CD4-positive, alpha-beta T cell treated with Interleukin-6 for 4 hours (primary cell): ENCODE measurements around the gene KLK14.

Experiments
- DNase-seq: peaks from one replicate; pipeline ENCODE4 v3.0.0-alpha.2; 2020; ENCODE audit warnings: mixed read lengths

Gene KLK14

DNA sequence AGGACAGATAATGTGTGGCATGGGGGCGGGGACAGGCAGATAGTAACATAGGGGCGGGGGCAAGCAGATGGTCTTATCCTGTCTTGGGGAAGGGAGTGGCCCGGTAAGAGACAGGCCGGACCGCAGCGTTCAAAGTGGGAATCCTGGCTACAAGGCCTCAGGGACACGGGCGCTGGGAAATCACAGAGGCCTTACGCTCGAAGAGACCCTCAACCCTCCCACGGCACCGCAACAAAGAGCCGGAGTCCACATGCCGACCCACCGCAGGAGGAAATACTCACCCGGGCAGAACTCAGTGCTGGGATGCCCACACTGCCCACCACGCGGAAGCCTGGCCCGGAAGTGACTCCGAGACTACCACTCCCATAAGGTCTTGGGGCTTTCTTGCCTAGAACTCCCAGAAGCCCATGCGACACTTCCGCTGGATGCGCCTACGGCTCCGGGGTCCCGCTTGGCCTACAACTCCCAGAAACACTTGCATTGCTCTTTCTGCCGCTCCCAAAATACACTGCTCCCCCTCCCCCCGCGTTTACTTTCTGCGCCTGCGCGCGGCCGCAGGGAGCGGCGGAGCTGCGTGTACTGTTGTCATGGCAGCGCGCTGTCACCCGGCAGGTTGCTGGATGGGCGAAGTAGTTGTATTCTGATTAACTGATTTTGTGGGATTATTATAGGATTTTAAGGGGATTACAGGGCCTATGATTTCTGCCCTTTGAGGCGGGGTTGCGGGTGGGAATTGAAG, 25.5 kb upstream of the KLK14 start, which contains the start of gene CTU1:
CTU1 (minus strand) TSS at position 344 of the 739 bp plus-strand sequence. CDS start 3,840 bp downstream, outside the sequence.
- peak; percentile 98 for DNase-seq

GRCh38 chr19:51107406-51108065, 24.8 kb upstream of the KLK14 start:
- DNase-seq, result no peak

DNA sequence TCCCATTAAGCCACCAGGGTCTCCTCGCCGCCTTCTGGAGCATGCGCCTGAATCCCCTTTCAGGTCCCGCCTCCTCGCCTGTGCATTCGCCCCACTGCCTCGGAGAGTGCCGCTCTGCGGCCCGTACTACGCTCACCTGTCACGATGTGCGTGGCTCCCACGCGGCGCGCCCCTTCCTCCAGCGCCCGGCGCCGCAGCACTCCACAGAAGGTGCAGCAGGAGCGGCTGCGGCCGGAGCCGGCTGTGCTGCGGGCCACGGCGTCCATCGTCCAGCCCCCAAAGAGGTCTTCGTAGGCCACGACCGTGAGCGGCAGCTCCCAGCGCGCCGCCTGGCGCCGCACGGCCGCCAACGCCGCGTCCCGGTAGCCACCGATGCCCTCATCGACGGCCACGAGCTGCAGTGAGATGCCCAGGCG, 21.2 kb upstream of the KLK14 start:
- DNase-seq, result no peak

DNA sequence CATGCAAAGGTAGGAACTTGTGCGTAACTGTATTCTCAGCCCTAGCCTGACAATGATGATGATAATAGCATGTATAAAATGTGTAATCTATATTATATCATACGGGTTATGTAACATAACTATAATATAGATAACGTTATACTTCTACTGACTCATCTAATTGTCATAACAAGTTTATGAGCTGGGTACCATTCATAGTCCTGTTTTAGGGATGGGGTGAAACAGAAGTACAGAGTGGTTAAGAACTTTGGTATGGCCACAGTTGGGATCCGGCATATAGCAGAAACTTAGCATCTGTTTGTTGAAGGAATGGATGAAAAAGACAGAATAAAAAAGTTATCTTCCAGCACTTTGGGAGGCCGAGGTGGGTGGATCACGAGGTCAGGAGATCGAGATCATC, 20.3 kb upstream of the KLK14 start:
- no peak for DNase-seq

DNA sequence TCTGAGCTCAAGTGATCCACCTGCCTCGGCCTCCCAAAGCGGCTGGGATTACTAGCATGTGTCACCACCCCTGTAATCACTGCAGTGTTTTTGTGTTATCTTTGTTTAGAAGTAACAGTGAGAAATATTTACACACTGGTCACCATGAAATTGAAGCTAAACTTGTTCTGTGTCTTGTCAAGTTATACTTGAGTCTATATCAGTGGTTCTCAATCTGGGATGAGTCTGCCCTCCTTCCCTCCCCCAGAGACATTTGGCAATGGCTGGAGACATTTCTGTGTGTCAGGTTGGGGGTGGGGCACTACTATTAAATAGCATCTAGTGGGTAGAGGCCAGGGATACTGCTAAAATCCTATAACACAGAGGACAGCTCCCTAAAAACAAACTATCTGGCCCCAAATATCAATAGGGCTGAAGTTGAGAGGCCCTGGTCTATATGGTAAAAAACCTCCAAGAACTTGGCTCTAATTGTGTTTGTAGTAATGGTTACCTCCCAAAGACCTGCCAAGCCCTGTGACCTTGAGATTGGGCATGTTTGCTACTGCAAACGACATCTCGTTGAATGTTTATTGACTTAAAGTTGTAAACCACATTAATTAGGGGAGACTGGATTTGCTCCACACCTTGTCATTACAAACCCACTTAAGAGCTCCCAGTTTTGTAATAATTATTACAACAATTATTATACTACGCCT, 18.6 kb upstream of the KLK14 start:
- DNase-seq, result no peak

DNA sequence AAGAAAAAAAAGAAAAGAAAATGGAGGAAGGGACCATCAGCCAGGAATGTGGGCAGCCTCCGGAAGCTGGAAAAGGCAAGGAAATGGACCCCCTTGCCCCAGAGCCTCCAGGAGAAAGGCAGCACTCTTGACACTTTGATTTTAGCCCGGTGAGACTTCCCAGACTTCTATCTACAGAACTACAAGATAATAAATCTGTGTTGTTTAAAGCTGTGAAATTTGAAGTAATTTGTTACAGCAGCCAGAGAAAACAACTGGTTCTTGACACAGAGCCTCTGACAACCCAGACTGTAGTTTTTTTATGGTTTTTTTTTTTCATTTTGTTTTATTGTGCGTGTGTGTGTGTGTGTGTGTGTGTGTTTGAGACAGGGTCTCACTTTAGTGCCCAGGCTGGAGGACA, 17.9 kb upstream of the KLK14 start:
- DNase-seq, result no peak

DNA sequence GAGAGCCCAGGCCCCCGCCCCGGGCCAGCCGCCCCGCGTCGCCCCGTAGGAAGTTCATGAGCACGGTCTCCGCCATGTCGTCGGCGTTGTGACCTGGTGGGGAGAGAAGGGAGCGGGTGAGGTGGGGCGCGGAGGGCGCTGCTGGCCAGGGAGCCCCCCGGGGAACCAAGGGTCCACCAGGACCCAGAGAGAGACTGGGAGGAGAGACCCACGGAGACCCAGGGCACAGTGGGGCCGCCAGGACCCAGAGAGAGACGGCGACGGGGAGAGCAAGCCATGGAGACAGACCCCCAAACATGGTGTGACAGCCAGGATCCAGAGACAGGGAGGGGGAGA, 16.3 kb upstream of the KLK14 start:
- no peak for DNase-seq

GRCh38 chr19:51098365-51099046, 15.8 kb upstream of the KLK14 start:
- DNase-seq, result peak; percentile 44

DNA sequence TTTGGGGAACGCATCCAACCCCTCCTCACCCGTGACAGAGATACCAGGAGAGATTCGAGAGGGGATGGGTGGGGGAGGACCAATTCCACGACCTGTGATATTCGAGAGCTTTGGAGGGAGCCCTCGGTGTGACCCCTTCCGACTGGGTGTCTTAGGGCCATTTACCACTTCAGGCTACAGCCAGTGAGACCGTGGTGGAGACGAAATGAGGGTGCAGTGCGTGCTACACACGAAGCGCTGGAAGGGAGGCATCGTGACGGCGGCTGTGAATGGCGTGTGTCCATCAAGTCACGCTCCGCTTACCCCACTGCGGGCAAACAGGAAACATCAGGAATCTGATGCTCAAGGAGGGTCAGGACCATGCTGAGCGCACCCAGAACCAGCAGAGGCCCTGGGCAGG, 15.1 kb upstream of the KLK14 start:
- no peak for DNase-seq

GRCh38 chr19:51097166-51097738, 14.6 kb upstream of the KLK14 start:
- DNase-seq, result peak; percentile 79

- DNase-seq, result no peak
Observed at GRCh38 chr19:51096473-51097165, 13.9 kb upstream of the KLK14 start.

- peak; percentile 37 for DNase-seq
Observed at GRCh38 chr19:51094696-51095279, 12.1 kb upstream of the KLK14 start.

DNA sequence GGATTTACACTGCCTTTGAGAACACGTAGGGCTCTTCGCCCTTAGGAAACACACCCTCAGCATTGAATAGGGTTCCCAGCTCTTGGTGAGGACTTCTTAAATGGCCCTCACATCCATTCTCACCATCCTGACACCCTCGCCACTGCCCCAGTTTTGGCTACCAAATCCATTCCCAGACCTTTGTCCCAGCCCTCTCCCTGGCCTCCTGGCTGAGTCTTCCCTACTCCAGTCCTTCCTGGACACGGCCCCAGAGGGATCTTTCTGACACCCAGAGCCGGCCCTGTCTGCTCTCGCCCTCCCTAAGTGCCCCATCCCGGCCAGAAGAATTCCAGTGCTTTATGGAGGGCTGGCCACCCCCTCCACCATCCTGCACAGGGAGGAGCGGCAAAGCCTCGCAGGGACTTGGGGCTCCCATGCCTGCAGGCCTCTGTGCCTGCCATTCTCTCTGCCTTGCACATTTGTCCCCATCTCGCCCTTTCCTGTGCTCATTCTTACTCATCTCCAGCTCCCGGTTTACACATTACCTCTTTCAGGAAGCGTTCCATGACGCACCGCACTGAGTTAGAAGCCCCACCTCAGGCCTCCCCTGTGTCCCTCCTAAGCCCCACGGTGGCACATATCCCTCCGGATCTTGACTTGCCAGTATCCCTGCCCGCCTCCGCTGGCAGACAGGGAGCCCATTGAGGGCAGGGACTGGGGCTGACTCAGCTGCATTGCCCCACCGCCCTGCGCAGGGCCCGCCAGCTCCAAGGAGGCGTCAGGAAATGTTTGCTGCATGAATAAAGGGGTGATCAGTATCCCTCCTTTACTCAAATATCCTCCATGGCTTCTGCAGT, 11.0 kb upstream of the KLK14 start:
- no peak for DNase-seq

GRCh38 chr19:51093101-51093500, 10.4 kb upstream of the KLK14 start:
- DNase-seq, result no peak

- DNase-seq, result no peak
Observed at GRCh38 chr19:51091895-51092873, 9.5 kb upstream of the KLK14 start.

- DNase-seq, result no peak
Observed at GRCh38 chr19:51091126-51091525, 8.4 kb upstream of the KLK14 start.

- DNase-seq, result no peak
Observed at GRCh38 chr19:51090471-51090870, 7.8 kb upstream of the KLK14 start.

- no peak for DNase-seq
Observed at GRCh38 chr19:51089786-51090185, 7.1 kb upstream of the KLK14 start.

- no peak for DNase-seq
Observed at GRCh38 chr19:51086153-51086850, 3.6 kb upstream of the KLK14 start.
